Glomerular endothelial cell (primary cell): Measurements from ENCODE around the gene EFHD2. TPM values are rescaled to one million over a fixed set of nuclear protein-coding genes. Genes with fewer than 3 reads are reported as not detected.
"Not testable (repeated sequence)": the region's sequence is repeated elsewhere in the genome, so short reads cannot be mapped to it uniquely, and the experiment has no call there.

ENCODE experiments used
- DNase-seq: peaks from one replicate; pipeline ENCODE4 v3.0.0-alpha.2; 2011; ENCODE audit warnings: low read depth, low spot score; ENCODE audit errors: extremely low read depth
- total RNA-seq: library from RNA; depleted of rRNA; stranded (reverse); fragments of >200 nt; gene quantifications from 2 replicates; pipeline ENCODE4 v1.2.3, GENCODE V29; 2015

The EFHD2 gene, protein sequence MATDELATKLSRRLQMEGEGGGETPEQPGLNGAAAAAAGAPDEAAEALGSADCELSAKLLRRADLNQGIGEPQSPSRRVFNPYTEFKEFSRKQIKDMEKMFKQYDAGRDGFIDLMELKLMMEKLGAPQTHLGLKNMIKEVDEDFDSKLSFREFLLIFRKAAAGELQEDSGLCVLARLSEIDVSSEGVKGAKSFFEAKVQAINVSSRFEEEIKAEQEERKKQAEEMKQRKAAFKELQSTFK
- total RNA-seq: 70.3 and 100 TPM in 2 replicates

DNA sequence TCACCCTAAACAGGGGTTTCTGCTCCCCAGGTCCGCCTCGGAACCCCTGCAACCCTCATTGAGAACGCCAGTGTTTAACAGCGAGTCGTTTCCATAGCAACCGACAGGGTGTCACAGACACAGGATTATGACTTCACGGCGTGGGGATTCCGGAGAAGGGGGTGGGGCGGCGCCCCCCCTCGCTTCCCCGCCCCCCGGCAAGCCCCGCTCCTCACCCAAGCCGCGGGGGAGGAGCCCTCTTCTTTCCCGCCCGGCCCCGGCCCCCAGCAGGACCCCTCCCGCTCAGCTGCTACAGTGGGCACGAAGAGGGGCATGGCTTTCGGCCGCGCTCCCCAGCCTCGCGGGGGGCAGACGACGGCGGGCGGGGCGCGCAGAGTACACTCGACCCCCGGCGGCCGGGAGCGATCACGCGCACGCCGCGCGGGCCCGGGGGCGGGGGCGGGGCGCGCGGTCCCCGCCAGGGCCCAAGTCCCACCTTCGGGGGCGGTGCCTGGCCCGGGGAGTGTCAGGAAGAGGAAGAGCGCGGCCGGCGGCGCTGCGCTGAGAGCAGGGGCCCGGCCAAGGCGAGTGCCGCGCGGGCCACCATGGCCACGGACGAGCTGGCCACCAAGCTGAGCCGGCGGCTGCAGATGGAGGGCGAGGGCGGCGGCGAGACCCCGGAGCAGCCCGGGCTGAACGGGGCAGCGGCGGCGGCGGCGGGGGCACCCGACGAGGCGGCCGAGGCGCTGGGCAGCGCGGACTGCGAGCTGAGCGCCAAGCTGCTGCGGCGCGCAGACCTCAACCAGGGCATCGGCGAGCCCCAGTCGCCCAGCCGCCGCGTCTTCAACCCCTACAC, at the start of gene EFHD2:
EFHD2 (plus strand) TSS at position 501 of the 835 bp plus-strand sequence; CDS start at position 585, 84 bp downstream.
- DNase-seq: peak; percentile 36

DNA sequence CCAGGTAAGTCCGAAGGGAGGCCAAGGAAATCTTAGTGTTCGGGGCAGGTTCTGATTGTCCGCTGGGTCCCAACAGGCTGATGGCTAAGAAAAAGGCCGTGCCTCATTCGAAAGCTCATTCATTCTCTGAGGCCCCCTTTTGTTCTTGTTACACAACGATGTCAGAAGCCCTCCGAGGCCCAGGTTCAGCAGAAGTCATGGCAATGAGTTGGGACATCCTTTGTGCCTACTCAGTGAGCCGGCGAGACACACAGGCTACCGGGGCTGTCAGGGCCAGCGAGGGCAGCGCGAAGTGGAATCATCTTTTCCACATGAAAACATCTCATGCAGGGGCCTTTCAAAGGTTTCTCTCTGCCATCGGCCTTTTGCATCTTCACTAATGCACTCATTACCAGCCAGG, 49.0 kb upstream of the EFHD2 start:
- DNase-seq: no peak

DNA sequence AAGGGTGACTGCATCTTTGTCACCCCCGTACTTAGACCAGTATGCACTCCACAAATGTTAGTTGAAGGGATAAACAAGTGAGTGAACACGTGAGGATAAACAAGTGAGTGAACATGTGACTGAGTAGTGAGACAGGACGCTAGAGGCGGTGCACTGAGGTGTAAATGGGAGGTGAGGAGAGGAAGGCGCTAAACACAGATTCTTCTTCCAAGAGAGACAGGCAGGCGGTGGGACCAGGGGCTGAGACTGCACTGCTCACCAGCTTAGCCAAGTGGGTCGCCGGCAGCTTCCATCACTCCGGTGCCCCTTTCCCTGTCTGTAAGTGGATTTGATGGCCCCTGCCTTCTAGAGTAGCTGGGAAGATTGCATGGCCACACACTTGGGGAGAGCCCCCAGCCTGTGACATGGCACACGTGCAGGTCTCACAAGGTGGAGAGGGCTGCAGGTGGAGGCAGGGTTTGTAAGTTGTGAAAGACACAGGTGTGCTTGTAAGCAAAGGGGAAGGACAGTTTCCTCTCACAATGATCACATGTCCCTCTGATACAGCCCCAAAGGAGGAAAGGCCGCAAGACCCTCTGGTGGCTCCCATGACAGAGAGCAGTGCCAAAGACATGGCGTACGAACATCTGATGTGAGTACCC, 47.5 kb upstream of the EFHD2 start:
- DNase-seq: no peak

DNA sequence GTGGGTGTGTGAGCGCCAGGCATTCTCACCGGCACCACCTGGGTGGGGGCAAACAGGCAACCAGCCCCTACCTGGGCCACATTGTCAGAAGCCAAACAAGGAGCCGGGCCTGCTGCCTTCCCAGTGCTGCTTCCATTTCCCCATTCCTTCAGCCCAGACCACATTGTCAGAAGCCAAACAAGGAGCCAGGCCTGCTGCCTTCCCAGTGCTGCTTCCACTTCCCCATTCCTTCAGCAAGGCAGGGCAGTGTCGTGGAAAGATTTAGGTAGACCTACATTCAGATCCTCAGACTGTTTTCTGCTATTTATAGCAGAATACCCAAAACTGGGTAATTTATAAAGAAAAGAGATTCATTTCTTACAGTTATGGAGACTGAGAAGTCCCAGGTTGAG, 47.0 kb upstream of the EFHD2 start:
- no peak for DNase-seq

GRCh38 chr1:15364740-15365139, 44.9 kb upstream of the EFHD2 start:
- DNase-seq: no peak

- no peak for DNase-seq
These were observed 40.8 kb upstream of the EFHD2 start for GRCh38 chr1:15368888-15369287.

- no peak for DNase-seq
These were observed 39.4 kb upstream of the EFHD2 start for GRCh38 chr1:15370268-15370667.

DNA sequence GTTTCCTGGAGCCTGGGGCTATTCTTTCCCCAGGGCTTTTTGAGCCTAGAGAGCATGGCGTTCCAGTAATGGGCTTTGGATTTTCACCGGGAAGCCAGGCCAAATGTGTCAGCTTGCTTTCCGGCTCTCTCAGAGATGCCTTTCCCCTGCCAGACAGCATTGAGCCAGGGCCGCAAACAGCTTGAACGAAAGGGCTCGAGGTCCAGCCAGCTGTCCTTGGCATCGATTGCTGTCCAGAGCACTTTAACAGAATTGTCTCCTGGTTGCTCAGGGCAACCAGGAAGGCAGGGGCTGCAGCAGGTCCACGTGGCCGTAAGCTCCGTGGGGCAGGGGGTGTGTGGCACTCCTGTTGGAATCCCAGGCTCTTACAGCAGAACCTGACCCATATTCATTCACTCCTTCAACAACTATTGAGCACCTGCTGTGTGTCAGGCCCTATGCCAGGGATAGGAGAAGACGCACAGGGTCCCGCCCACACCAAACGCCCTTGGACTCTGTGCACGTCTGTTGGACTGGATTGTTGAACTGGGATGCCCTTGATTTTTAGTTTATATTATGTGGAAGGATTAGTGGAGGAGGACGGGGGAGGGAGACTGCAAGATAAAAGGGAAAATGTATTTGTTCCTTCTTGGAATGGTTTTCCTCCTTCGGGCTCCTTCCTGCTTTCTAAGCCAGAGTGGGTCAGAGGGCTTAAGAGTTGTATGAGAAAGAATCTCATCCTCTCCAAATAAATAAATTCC, 38.7 kb upstream of the EFHD2 start:
- no peak for DNase-seq

GRCh38 chr1:15371610-15372545, 37.8 kb upstream of the EFHD2 start:
- no peak for DNase-seq

DNA sequence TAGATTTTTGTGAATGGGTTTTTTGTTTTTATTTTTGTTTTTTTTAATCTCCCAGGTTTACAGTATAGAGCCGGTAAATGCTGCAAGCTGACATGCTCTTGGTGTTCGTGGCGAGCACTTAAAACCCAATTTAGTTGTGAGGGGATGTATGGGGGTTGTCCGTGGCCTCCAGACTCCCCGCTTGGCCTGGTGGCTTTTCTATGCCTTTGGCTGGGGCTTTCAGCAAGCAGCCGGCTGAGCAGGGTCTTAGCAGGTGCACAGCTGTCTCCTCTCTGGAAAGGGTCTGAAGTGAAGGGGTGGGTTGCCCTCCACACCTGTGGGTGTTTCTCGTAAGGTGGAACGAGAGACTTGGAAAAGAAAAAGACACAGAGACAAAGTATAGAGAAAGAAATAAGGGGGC, 31.0 kb upstream of the EFHD2 start:
- DNase-seq: no peak

DNA sequence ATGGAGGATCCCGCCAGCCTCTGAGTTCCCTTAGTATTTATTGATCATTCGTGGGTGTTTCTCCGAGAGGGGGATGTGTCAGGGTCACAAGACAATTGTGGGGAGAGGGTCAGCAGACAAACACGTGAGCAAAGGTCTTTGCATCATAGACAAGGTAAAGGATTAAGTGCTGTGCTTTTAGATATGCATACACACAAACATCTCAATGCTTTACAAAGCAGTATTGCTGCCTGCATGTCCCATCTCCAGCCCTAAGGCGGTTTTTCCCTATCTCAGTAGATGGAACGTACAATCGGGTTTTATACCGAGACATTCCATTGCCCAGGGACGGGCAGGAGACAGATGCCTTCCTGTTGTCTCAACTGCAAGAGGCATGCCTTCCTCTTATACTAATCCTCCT, 30.5 kb upstream of the EFHD2 start:
- DNase-seq: not testable (repeated sequence)

- DNase-seq: no peak
These were observed 28.8 kb upstream of the EFHD2 start for GRCh38 chr1:15380601-15381508.

DNA sequence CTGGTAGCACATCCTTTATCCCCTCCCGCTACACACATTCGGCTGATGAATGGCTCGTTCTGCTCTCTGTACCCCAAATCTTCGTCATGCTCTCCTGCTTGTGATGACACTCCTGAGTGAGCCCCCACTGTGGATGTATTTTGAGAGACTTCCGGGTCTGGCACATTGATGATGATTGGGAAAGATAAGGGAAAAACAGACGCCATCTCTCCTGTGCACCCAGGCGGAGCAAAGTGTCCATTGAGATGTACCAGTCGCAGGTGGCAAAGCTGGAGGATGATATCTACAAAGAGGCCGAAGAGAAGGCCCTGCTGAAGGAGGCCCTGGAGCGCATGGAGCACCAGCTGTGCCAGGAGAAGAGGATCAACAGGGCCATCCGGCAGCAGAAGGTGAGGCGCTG, 27.9 kb upstream of the EFHD2 start:
- DNase-seq: no peak

DNA sequence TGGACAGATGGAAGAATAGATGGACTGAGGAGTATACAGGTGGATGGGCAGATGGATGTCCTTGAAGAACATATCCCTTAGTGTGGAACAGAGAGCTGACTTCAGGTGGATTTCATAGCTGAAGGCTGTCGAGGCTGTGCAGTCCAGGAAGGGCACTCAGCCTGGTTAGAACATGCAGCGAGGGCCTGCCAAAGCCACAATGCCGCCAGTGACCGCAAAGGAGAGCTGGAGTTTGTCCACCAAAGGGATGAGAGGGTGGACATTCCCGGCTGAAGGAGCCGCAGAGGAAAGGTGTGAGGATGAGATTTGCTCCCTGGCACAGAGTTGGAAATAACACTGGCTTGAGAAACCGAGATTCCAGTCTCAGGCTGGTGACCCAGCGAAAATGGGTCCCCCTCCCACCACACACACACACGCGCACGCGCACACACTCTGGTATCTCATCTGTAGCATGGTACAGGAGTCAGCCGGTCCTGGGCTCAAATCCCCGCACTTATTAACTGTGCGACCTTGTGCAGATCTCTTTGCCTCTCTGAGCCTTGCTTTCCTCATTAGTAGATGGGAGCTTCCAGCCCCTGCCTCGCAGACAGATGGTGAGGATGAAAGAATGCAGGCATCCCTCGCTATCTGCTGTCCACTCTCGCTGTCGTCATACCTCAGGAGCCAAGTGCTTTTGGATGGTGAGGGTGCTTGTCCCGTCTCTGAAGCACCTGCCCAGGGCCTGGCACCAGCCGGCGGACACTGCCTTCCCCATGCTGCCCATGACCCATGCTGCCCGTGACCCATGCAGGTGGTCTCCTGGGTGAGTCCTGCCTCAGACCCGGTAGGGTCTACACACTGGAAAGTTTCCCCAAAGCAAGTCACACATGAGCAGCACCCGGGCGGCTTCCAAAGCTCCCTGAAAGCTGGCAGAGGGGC, 26.8 kb upstream of the EFHD2 start:
- DNase-seq: no peak

GRCh38 chr1:15383810-15384209, 25.9 kb upstream of the EFHD2 start:
- no peak for DNase-seq

- no peak for DNase-seq
These were observed 25.3 kb upstream of the EFHD2 start for GRCh38 chr1:15384301-15384901.

DNA sequence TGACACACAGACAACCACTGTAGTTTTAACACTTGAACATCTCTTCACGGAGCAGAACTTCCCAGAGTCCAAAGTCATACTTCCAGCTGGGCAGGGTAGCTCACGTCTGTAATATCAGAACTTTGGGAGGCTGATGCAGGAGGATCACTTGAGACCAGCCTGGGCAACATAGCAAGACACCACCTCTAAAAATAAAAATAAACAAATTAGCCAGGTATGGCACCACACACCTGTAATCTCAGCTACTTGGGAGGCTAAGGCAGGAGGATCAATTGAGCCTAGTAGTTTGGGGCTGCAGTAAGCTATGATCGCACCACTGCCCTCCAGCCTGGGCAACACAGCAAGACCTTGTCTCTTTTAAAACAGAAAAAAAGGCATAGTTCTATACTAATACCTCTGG, 24.3 kb upstream of the EFHD2 start:
- DNase-seq: no peak
